Activated CD8-positive, alpha-beta memory T cell treated with anti-CD3 and anti-CD28 coated beads for 4 hours (primary cell): ENCODE data around the gene TSPAN14.

Source experiments
- DNase-seq, 2 donors: peaks; one replicate each; pipeline ENCODE4 v3.0.0-alpha.2; 2020; ENCODE audit warnings: low read depth in 2 of 2

Gene TSPAN14

GRCh38 chr10:80582286-80582960, 128.3 kb downstream of the TSPAN14 start:
- no peak for DNase-seq
